Upper lobe of left lung (tissue), 4 donors: ENCODE measurements around the gene ZKSCAN1.

ENCODE experiments used
- CTCF ChIP-seq, 6 experiments: fragments of 450-650 bp in 4 of 6; fragments of 200-600 bp in 2 of 6; sonication (generic) in 2 of 6; IDR thresholded peaks; one replicate each; pipeline ENCODE4 v1.5.1; 2016 to 2019; ENCODE audit warnings: antibody characterized with exemption in 6 of 6
- EP300 ChIP-seq, 4 donors: sonication (generic); formaldehyde crosslinking; IDR thresholded peaks; one replicate each; pipeline ENCODE4 v1.5.1; 2017; ENCODE audit warnings: antibody characterized with exemption in 4 of 4, control low read depth in 2 of 4
- POLR2A ChIP-seq, 4 donors: fragments of 450-650 bp; IDR thresholded peaks; one replicate each; pipeline ENCODE4 v1.5.1; 2016 to 2017; ENCODE audit warnings: antibody characterized with exemption in 4 of 4, mild to moderate bottlenecking in 2 of 4
- POLR2AphosphoS5 ChIP-seq, 2 donors: sonication (generic); formaldehyde crosslinking; IDR thresholded peaks; one replicate each; pipeline ENCODE4 v1.5.1; 2017; ENCODE audit warnings: antibody characterized with exemption in 2 of 2

GRCh38 chr7:100007887-100008286 lies 7.5 kb upstream of the ZKSCAN1 start:
- no peak for TF ChIP-seq CTCF (IDR thresholded peaks at IDR 0.05)
- no peak for TF ChIP-seq POLR2A (IDR thresholded peaks at IDR 0.05)
- no peak for TF ChIP-seq EP300 (IDR thresholded peaks at IDR 0.05)
- no peak for TF ChIP-seq POLR2AphosphoS5 (IDR thresholded peaks at IDR 0.05)
